IMR-90 (cell line): ENCODE measurements around the gene ACACA. TPM values are rescaled to one million over a fixed set of nuclear protein-coding genes. Genes with fewer than 3 reads are reported as not detected.

Source experiments
- ATAC-seq: fragments of 200-7000 bp; cut with Tn5 transposase; 2 replicates; pipeline ENCODE4 v1.9.1; 2020; ENCODE audit warnings: low read depth, mild to moderate bottlenecking, moderate library complexity
- BruUV-seq: library from RNA; stranded (reverse); fragments of 400-500 nt; replicated peaks from 2 replicates; lab custom pipeline; 2021; lab: Mats Ljungman, UMichigan
- CTCF ChIA-PET: fragments of 300-600 bp; formaldehyde crosslinking; extraction: SDS; loops from one replicate; lab custom pipeline; 2021; ENCODE audit warnings: antibody characterized with exemption; lab: Yijun Ruan, JAX
- POLR2A ChIA-PET: fragments of 300-600 bp; sonication (Branson Sonifier 250); formaldehyde crosslinking; loops from one replicate; lab custom pipeline; 2022; ENCODE audit warnings: antibody characterized with exemption; ENCODE audit not compliant: unreplicated experiment; lab: Charles Lee
- DNase-seq: peaks from one replicate; pipeline ENCODE4 v3.0.0; 2013
- H2AFZ ChIP-seq: replicated peaks from 2 replicates; pipeline ENCODE3; 2013; ENCODE audit warnings: low read length, mild to moderate bottlenecking; ENCODE audit not compliant: poor library complexity
- H2AK5ac ChIP-seq: 2 replicates; pipeline ENCODE4 v1.6.1; 2013; ENCODE audit warnings: low read depth, low read length, inconsistent platforms
- H2AK9ac ChIP-seq: replicated peaks from 2 replicates; pipeline ENCODE3; 2013; ENCODE audit warnings: mild to moderate bottlenecking, low read depth, low read length, moderate library complexity; ENCODE audit not compliant: poor library complexity
- H2BK120ac ChIP-seq: 2 replicates; pipeline ENCODE4 v1.6.1; 2013; ENCODE audit warnings: low read depth, low read length, inconsistent platforms
- H2BK15ac ChIP-seq: 3 replicates; pipeline ENCODE4 v1.6.1; 2013; ENCODE audit warnings: low read depth, low read length, inconsistent platforms
- H2BK20ac ChIP-seq: 2 replicates; pipeline ENCODE4 v1.6.1; 2013; ENCODE audit warnings: low read depth, mild to moderate bottlenecking, inconsistent platforms, low read length, moderate library complexity
- H2BK5ac ChIP-seq: 2 replicates; pipeline ENCODE4 v1.6.1; 2013; ENCODE audit warnings: mild to moderate bottlenecking, low read depth, low read length, inconsistent platforms; ENCODE audit not compliant: poor library complexity, severe bottlenecking
- H3K14ac ChIP-seq: replicated peaks from 2 replicates; pipeline ENCODE4 v1.6.1; 2013; ENCODE audit warnings: low read depth, low read length, inconsistent platforms
- H3K18ac ChIP-seq: 2 replicates; pipeline ENCODE4 v1.6.1; 2013; ENCODE audit warnings: low read depth, low read length, control low read depth
- H3K23ac ChIP-seq: 2 replicates; pipeline ENCODE4 v1.6.1; 2013; ENCODE audit warnings: low read depth, low read length, inconsistent platforms
- H3K27ac ChIP-seq: 2 replicates; pipeline ENCODE4 v1.5.1; 2013; ENCODE audit warnings: mild to moderate bottlenecking, control low read depth, low read length; ENCODE audit not compliant: insufficient read depth
- H3K27me3 ChIP-seq: 2 replicates; pipeline ENCODE4 v1.6.1; 2013; ENCODE audit warnings: low read length; ENCODE audit not compliant: control insufficient read depth, insufficient read depth
- H3K36me3 ChIP-seq: 2 replicates; pipeline ENCODE4 v1.6.1; 2013; ENCODE audit warnings: low read length, mixed read lengths; ENCODE audit not compliant: control insufficient read depth, insufficient read depth
- H3K4ac ChIP-seq: 2 replicates; pipeline ENCODE4 v1.6.1; 2013; ENCODE audit warnings: low read depth, low read length, inconsistent platforms
- H3K4me1 ChIP-seq: 2 replicates; pipeline ENCODE4 v1.6.1; 2013; ENCODE audit warnings: low read length, mixed read lengths; ENCODE audit not compliant: control insufficient read depth, insufficient read depth
- H3K4me2 ChIP-seq: 2 replicates; pipeline ENCODE4 v1.6.1; 2013; ENCODE audit warnings: low read depth, mild to moderate bottlenecking, control low read depth, low read length, moderate library complexity
- H3K4me3 ChIP-seq: 2 replicates; pipeline ENCODE4 v1.5.1; 2013; ENCODE audit warnings: low read depth, mild to moderate bottlenecking, control low read depth, low read length, moderate library complexity; ENCODE audit not compliant: insufficient read depth
- H3K56ac ChIP-seq: 2 replicates; pipeline ENCODE4 v1.6.1; 2013; ENCODE audit warnings: low read length, inconsistent platforms; ENCODE audit not compliant: insufficient read depth; ENCODE audit errors: extremely low read depth
- H3K79me1 ChIP-seq, 2 experiments: 2 replicates each; pipeline ENCODE4 v1.6.1; 2013; ENCODE audit warnings: low read length in 2 of 2, inconsistent platforms in 1 of 2, low read depth in 1 of 2
- H3K9ac ChIP-seq: 2 replicates; pipeline ENCODE4 v1.6.1; 2013; ENCODE audit warnings: low read depth, low read length, control low read depth
- H3K9me1 ChIP-seq: 2 replicates; pipeline ENCODE4 v1.6.1; 2013; ENCODE audit warnings: low read length, inconsistent platforms; ENCODE audit not compliant: insufficient read depth
- H3K9me3 ChIP-seq: 2 replicates; pipeline ENCODE4 v1.6.1; 2013; ENCODE audit warnings: low read length; ENCODE audit not compliant: control insufficient read depth, insufficient read depth
- H4K20me1 ChIP-seq: 2 replicates; pipeline ENCODE4 v1.6.1; 2013; ENCODE audit warnings: low read length, inconsistent platforms; ENCODE audit not compliant: insufficient read depth
- H4K5ac ChIP-seq: 2 replicates; pipeline ENCODE4 v1.6.1; 2013; ENCODE audit warnings: mild to moderate bottlenecking, low read depth, low read length, control low read depth
- H4K8ac ChIP-seq, 2 experiments: 2 replicates each; pipeline ENCODE4 v1.6.1; 2013; ENCODE audit warnings: low read depth in 2 of 2, low read length in 2 of 2, control low read depth in 1 of 2, inconsistent platforms in 1 of 2
- H4K91ac ChIP-seq: 2 replicates; pipeline ENCODE4 v1.6.1; 2013; ENCODE audit warnings: low read depth, low read length, inconsistent platforms; ENCODE audit not compliant: insufficient read depth
- BHLHE40 ChIP-seq: fragments of 150-350 bp; IDR thresholded peaks from 2 replicates; pipeline ENCODE4 v1.6.1; 2016; ENCODE audit warnings: mild to moderate bottlenecking, low read depth, low read length
- CEBPB ChIP-seq: IDR thresholded peaks from 2 replicates; pipeline ENCODE4 v1.6.1; 2012; ENCODE audit warnings: low read depth, low read length, improper control_type of control experiment
- CHD1 ChIP-seq: IDR thresholded peaks from 2 replicates; pipeline ENCODE4 v1.6.1; 2012; ENCODE audit warnings: low read depth, low read length, improper control_type of control experiment
- CTCF ChIP-seq: conservative IDR thresholded peaks from 2 replicates; pipeline ENCODE4 v1.5.1; 2012; ENCODE audit warnings: mild to moderate bottlenecking, low read depth, low read length, improper control_type of control experiment
- ELK1 ChIP-seq: fragments of 150-350 bp; IDR thresholded peaks from 2 replicates; pipeline ENCODE4 v1.6.1; 2016; ENCODE audit warnings: low read depth, mild to moderate bottlenecking, low read length, moderate library complexity, borderline replicate concordance
- FOS ChIP-seq: fragments of 150-350 bp; IDR thresholded peaks from 2 replicates; pipeline ENCODE4 v1.6.1; 2016; ENCODE audit warnings: low read depth, low read length
- MAFK ChIP-seq: IDR thresholded peaks from 2 replicates; pipeline ENCODE4 v1.6.1; 2012; ENCODE audit warnings: low read depth, low read length, improper control_type of control experiment
- MAZ ChIP-seq: IDR thresholded peaks from 2 replicates; pipeline ENCODE4 v1.6.1; 2012; ENCODE audit warnings: low read depth, mild to moderate bottlenecking, low read length, improper control_type of control experiment, moderate library complexity, borderline replicate concordance
- MXI1 ChIP-seq: IDR thresholded peaks from 2 replicates; pipeline ENCODE4 v1.6.1; 2012; ENCODE audit warnings: low read depth, mild to moderate bottlenecking, low read length, moderate library complexity, borderline replicate concordance
- NFE2L2 ChIP-seq: fragments of 150-350 bp; IDR thresholded peaks from 2 replicates; pipeline ENCODE4 v1.6.1; 2016; ENCODE audit warnings: low read depth, mild to moderate bottlenecking, low read length
- POLR2A ChIP-seq: IDR thresholded peaks from 2 replicates; pipeline ENCODE4 v1.6.1; 2012; ENCODE audit warnings: mild to moderate bottlenecking, low read depth, low read length
- RAD21 ChIP-seq: IDR thresholded peaks from 2 replicates; pipeline ENCODE4 v1.6.1; 2012; ENCODE audit warnings: low read length, improper control_type of control experiment
- RCOR1 ChIP-seq: IDR thresholded peaks from 2 replicates; pipeline ENCODE4 v1.6.1; 2012; ENCODE audit warnings: mild to moderate bottlenecking, low read length, improper control_type of control experiment; ENCODE audit not compliant: insufficient replicate concordance
- RFX5 ChIP-seq: IDR thresholded peaks from 2 replicates; pipeline ENCODE4 v1.8.0; 2012; ENCODE audit warnings: low read depth, mild to moderate bottlenecking, low read length, moderate library complexity
- SMC3 ChIP-seq: fragments of 150-350 bp; IDR thresholded peaks from 2 replicates; pipeline ENCODE4 v1.6.1; 2016; ENCODE audit warnings: low read depth, mild to moderate bottlenecking, antibody characterized with exemption, low read length, moderate library complexity
- USF2 ChIP-seq: fragments of 150-350 bp; IDR thresholded peaks from 2 replicates; pipeline ENCODE4 v1.6.1; 2017; ENCODE audit warnings: mild to moderate bottlenecking, antibody characterized with exemption, low read length, low read depth
- WGBS, 2 experiments: methylation state at CpG; one replicate each; pipeline versions ENCODE4 v1.1.5 to v1.1.7; 2013; ENCODE audit warnings: missing lambda C conversion rate in 2 of 2; ENCODE audit not compliant: insufficient read length in 1 of 2; ENCODE audit errors: extremely low coverage in 2 of 2; 5-methylcytosine and 5-hydroxymethylcytosine counted together
- dilution Hi-C: fragments of 300-500 bp; cut with HindIII; formaldehyde crosslinking; loops from one replicate; pipeline ENCODE4 v1.14.3; 2018; ENCODE audit warnings: low sequenced_read_pairs; ENCODE audit not compliant: unreplicated experiment
- in situ Hi-C: fragments of 300-500 bp; cut with MboI; formaldehyde crosslinking; loops from 3 replicates; pipeline ENCODE4 v1.14.3; 2019; ENCODE audit warnings: low sequenced_read_pairs, inconsistent platforms, mixed read lengths
- intact Hi-C: fragments of 100-400 bp; cut with micrococcal nuclease; formaldehyde crosslinking; loops from 2 replicates; pipeline ENCODE4 v1.10.0; 2022
- polyA plus RNA-seq, 3 experiments: library from polyadenylated mRNA; depleted of rRNA; stranded (reverse); fragments of >200 nt; gene quantifications; 2 replicates each; pipeline ENCODE4 v1.2.3, GENCODE V29; 2012; ENCODE audit warnings: low replicate concordance in 1 of 3
- total RNA-seq: library from RNA; depleted of rRNA; stranded (reverse); fragments of >200 nt; gene quantifications from 2 replicates; pipeline ENCODE4 v1.2.3, GENCODE V29; 2012

The ACACA gene
- total and polyA plus RNA-seq, 2 of the 4 experiments (the other 2 are of a cell fraction), result 21.3 to 39.1 TPM

- Histone ChIP-seq H3K4ac (no peak overlapping the region), H4K5ac (no peak overlapping the region), H3K4me1 (peaks cover 2% of the 10 kb centered on the region; the same call in 1 of the 2 replicates), H3K27ac (no peak overlapping the region), H2AK5ac (no peak overlapping the region), H4K8ac (no peak overlapping the region), H3K23ac (no peak overlapping the region), H4K91ac (no peak overlapping the region), H3K9me1 (peaks cover 11% of the 10 kb centered on the region; the same call in 1 of the 2 replicates), H2BK5ac (no peak overlapping the region), H2BK15ac (no peak overlapping the region), H3K9ac (no peak overlapping the region), H3K79me1 (no peaks in the 10 kb centered on the region), H3K4me3 (no peak overlapping the region), H4K20me1 (no peaks in the 10 kb centered on the region), H3K36me3 (peaks cover 31% of the 10 kb centered on the region), H2BK20ac (no peak overlapping the region), H2BK120ac (no peak overlapping the region), H2AK9ac (no peak overlapping the region), H3K4me2 (no peak overlapping the region), H3K27me3 (no peaks in the 10 kb centered on the region), H2AFZ (no peak overlapping the region), H3K9me3 (no peaks in the 10 kb centered on the region), H3K56ac (no peak overlapping the region), H3K18ac (no peak overlapping the region), H3K14ac (no peak overlapping the region)
- no TSS peak for BruUV-seq
- ChIA-PET POLR2A (no interaction called here), CTCF (interaction anchor here (0.6 to 1.5 kb wide), 2 partner anchors 18 to 76 kb away, joined by 3 to 4 read pairs; no protein-coding TSS in a partner anchor)
- intact Hi-C loops (no loop called here), dilution Hi-C loops (no loop called here), in situ Hi-C loops (no loop called here)
- no CpG with 5 or more reads among the region's 2 CpGs for WGBS, 2 experiments
- no peak for ATAC-seq
- TF ChIP-seq CEBPB (no peak), SMC3 (no peak), POLR2A (no peak), BHLHE40 (no peak), RCOR1 (no peak), ELK1 (no peak), RFX5 (no peak), RAD21 (no peak), USF2 (no peak), FOS (no peak), MAFK (no peak), NFE2L2 (no peak), MAZ (no peak), MXI1 (no peak), CTCF (no peak), CHD1 (no peak)
- DNase-seq, result no peak
These were observed 309.5 kb downstream of the ACACA start for GRCh38 chr17:37097154-37097553.
